ENCODE measurements around the gene SH3RF3.

SH3RF3 gene

GRCh38 chr2:109197491-109198418 lies 68.8 kb downstream of the SH3RF3 start:
- Histone ChIP-seq H3K36me3 (ENCODE audit: low read depth) (no peaks in the 10 kb centered on the region), H3K4me3 (ENCODE audit: severe bottlenecking) (no peak overlapping the region), H3K9me3 (ENCODE audit: severe bottlenecking) (no peaks in the 10 kb centered on the region), H3K27ac (ENCODE audit: poor library complexity, severe bottlenecking) (no peak overlapping the region), H3K27me3 (ENCODE audit: insufficient read depth, poor library complexity, severe bottlenecking) (no peaks in the 10 kb centered on the region), H3K4me1 (ENCODE audit: insufficient read depth, poor library complexity, severe bottlenecking) (no peaks in the 10 kb centered on the region)
- ATAC-seq (ENCODE audit: low read depth) (no peak), DNase-seq (ENCODE audit: low spot score) (no peak)
- no peak for TF ChIP-seq CTCF (IDR thresholded peaks at IDR 0.05; ENCODE audit: poor library complexity, severe bottlenecking)

- Histone ChIP-seq H3K4me1 (ENCODE audit: insufficient read depth, poor library complexity, severe bottlenecking) (no peaks in the 10 kb centered on the region), H3K36me3 (ENCODE audit: low read depth) (no peaks in the 10 kb centered on the region), H3K27ac (ENCODE audit: poor library complexity, severe bottlenecking) (no peak overlapping the region), H3K4me3 (ENCODE audit: severe bottlenecking) (no peak overlapping the region), H3K9me3 (ENCODE audit: severe bottlenecking) (no peaks in the 10 kb centered on the region), H3K27me3 (ENCODE audit: insufficient read depth, poor library complexity, severe bottlenecking) (no peaks in the 10 kb centered on the region)
- ATAC-seq (ENCODE audit: low read depth) (no peak), DNase-seq (ENCODE audit: low spot score) (no peak)
- no peak for TF ChIP-seq CTCF (IDR thresholded peaks at IDR 0.05; ENCODE audit: poor library complexity, severe bottlenecking)
These were observed 70.8 kb downstream of the SH3RF3 start for GRCh38 chr2:109199790-109200189.

GRCh38 chr2:109200616-109201464 lies 71.8 kb downstream of the SH3RF3 start:
- H3K27ac ChIP-seq (ENCODE audit: poor library complexity, severe bottlenecking) = no peak overlapping the region
- H3K4me3 ChIP-seq (ENCODE audit: severe bottlenecking) = no peak overlapping the region
- H3K9me3 ChIP-seq (ENCODE audit: severe bottlenecking) = no peaks in the 10 kb centered on the region
- H3K4me1 ChIP-seq (ENCODE audit: insufficient read depth, poor library complexity, severe bottlenecking) = no peaks in the 10 kb centered on the region
- no peak for DNase-seq (ENCODE audit: low spot score)
- no peaks in the 10 kb centered on the region for H3K27me3 ChIP-seq (ENCODE audit: insufficient read depth, poor library complexity, severe bottlenecking)
- no peaks in the 10 kb centered on the region for H3K36me3 ChIP-seq (ENCODE audit: low read depth)
- ATAC-seq (ENCODE audit: low read depth) = no peak
- TF ChIP-seq CTCF (IDR thresholded peaks at IDR 0.05; ENCODE audit: poor library complexity, severe bottlenecking) = no peak

GRCh38 chr2:109201465-109202327 lies 72.7 kb downstream of the SH3RF3 start:
- Histone ChIP-seq H3K4me3 (ENCODE audit: severe bottlenecking) (no peak overlapping the region), H3K27ac (ENCODE audit: poor library complexity, severe bottlenecking) (no peak overlapping the region), H3K36me3 (ENCODE audit: low read depth) (no peaks in the 10 kb centered on the region), H3K9me3 (ENCODE audit: severe bottlenecking) (no peaks in the 10 kb centered on the region), H3K27me3 (ENCODE audit: insufficient read depth, poor library complexity, severe bottlenecking) (no peaks in the 10 kb centered on the region), H3K4me1 (ENCODE audit: insufficient read depth, poor library complexity, severe bottlenecking) (no peaks in the 10 kb centered on the region)
- no peak for TF ChIP-seq CTCF (IDR thresholded peaks at IDR 0.05; ENCODE audit: poor library complexity, severe bottlenecking)
- DNase-seq (ENCODE audit: low spot score) = no peak
- no peak for ATAC-seq (ENCODE audit: low read depth)

All from RWPE2 (cell line).